ENCODE data around the gene OR52J3.

Gene OR52J3

GRCh38 chr11:5059391-5059790, 13.1 kb downstream of the OR52J3 start, which contains the start of gene OR52E2:
Gene OR52E2 (minus strand): TSS chr11:5059627. CDS start chr11:5059627, 0 bp downstream.
- in situ Hi-C loops (cut with HindIII; ENCODE audit: low sequenced_read_pairs): no loop called here
- no peak within 1 kb of the TSS for H3K4me3 ChIP-seq (ENCODE audit: low read depth, low read length)
- DNase-seq (ENCODE audit: low read depth): no peak
- TF ChIP-seq CTCF (IDR thresholded peaks at IDR 0.05; ENCODE audit: low read depth, low read length, missing control alignments): no peak

- TF ChIP-seq CTCF (IDR thresholded peaks at IDR 0.05; ENCODE audit: low read depth, low read length, missing control alignments): no peak
- DNase-seq (ENCODE audit: low read depth): no peak
- in situ Hi-C loops (cut with HindIII; ENCODE audit: low sequenced_read_pairs): no loop called here
- no peak overlapping the region for H3K4me3 ChIP-seq (ENCODE audit: low read depth, low read length)
These were observed 18.7 kb downstream of the OR52J3 start for GRCh38 chr11:5065027-5065426.

GRCh38 chr11:5069272-5069671, 22.9 kb downstream of the OR52J3 start, which contains the start of gene OR52E1:
Gene OR52E1 (plus strand): TSS chr11:5069572.
- in situ Hi-C loops (cut with HindIII; ENCODE audit: low sequenced_read_pairs): no loop called here

GRCh38 chr11:5071799-5072198, 25.5 kb downstream of the OR52J3 start:
- TF ChIP-seq CTCF (IDR thresholded peaks at IDR 0.05; ENCODE audit: low read depth, low read length, missing control alignments): no peak
- no peak overlapping the region for H3K4me3 ChIP-seq (ENCODE audit: low read depth, low read length)
- DNase-seq (ENCODE audit: low read depth): no peak
- in situ Hi-C loops (cut with HindIII; ENCODE audit: low sequenced_read_pairs): no loop called here

More at GRCh38 chr11:5069272-5069671, 22.9 kb downstream of the OR52J3 start, which contains the start of gene OR52E1:
- no peak within 1 kb of the TSS for H3K4me3 ChIP-seq (ENCODE audit: low read depth, low read length)
- DNase-seq (ENCODE audit: low read depth): no peak
- no peak for TF ChIP-seq CTCF (IDR thresholded peaks at IDR 0.05; ENCODE audit: low read depth, low read length, missing control alignments)

DNA sequence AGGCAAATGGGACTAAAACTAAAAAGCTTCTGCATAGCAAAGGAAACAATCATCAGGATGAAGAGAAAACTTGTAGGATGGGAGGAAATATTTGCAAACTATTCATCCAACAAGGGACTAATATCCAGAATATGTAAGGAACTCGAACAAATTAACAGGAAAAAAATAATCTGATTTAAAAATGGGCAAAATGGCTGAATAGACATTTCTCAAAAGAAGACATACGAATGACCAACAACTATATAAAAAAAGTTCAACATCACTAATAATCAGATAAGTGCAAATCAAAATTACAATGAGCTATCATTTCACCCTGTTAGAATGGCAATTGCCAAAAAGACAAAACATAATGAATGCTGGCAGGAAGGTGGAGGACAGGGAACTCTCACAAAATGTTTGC, 35.1 kb downstream of the OR52J3 start:
- H3K4me3 ChIP-seq (ENCODE audit: low read depth, low read length): no peak overlapping the region
- TF ChIP-seq CTCF (IDR thresholded peaks at IDR 0.05; ENCODE audit: low read depth, low read length, missing control alignments): no peak
- in situ Hi-C loops (cut with HindIII; ENCODE audit: low sequenced_read_pairs): no loop called here
- no peak for DNase-seq (ENCODE audit: low read depth)

DNA sequence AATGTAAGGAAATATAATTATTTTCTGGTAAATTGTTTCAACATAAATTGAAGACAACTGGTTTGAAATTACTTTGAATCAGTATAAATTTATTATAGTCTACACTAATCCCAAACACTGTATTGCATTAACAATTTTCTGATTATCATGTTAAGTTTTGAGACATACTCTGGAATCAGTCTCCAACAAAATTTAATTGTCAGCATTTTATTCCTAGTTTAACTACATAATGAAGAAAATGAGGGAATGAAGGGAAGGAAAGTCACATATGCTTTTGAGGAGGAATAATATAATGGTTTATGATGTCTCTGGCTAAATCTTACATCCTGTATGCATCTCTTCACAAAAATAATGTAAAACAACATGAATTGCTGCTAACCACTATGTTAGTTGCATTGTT, 37.3 kb downstream of the OR52J3 start:
- TF ChIP-seq CTCF (IDR thresholded peaks at IDR 0.05; ENCODE audit: low read depth, low read length, missing control alignments): no peak
- DNase-seq (ENCODE audit: low read depth): no peak
- no peak overlapping the region for H3K4me3 ChIP-seq (ENCODE audit: low read depth, low read length)
- in situ Hi-C loops (cut with HindIII; ENCODE audit: low sequenced_read_pairs): no loop called here

DNA sequence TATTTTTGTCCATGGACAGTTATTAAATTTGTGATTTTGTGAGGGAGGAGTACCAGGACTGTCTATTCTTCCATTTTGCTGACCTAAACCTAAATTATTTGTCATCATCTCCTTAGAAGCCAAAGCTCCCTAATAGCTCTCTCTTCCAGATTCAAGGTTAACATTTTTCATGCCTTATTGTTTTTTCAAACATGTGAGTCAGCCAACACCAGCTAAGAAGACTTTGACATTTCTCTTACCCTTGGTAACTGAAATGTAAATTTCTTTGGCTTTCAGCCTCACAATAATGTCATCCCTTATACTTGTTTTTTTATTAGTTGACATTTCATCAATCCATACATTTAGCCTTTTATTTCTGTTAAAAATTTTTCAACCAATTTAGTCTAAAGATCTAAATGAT, 42.2 kb downstream of the OR52J3 start:
- in situ Hi-C loops (cut with HindIII; ENCODE audit: low sequenced_read_pairs): no loop called here
- no peak overlapping the region for H3K4me3 ChIP-seq (ENCODE audit: low read depth, low read length)
- no peak for DNase-seq (ENCODE audit: low read depth)
- TF ChIP-seq CTCF (IDR thresholded peaks at IDR 0.05; ENCODE audit: low read depth, low read length, missing control alignments): no peak
